Heart left ventricle (tissue), 13 donors: ENCODE measurements around the gene PACRG.

Experiments
- POLR2A ChIP-seq, 2 donors: fragments of 450-650 bp; IDR thresholded peaks; one replicate each; pipeline ENCODE4 v1.6.1; 2017; ENCODE audit warnings: antibody characterized with exemption in 2 of 2, mild to moderate bottlenecking in 2 of 2, moderate library complexity in 2 of 2
- TF ChIP-seq, protein P1 (sequence below), 12 donors: fragments of 200-600 bp; sonication (generic) in 4 of 12; IDR thresholded peaks; one replicate each; pipeline versions ENCODE4 v1.5.0 to v1.8.0; 2018 to 2022; ENCODE audit warnings: antibody characterized with exemption in 12 of 12, mild to moderate bottlenecking in 5 of 12
- donor health status: ischemic (EF 13 %, LVEDD 7.1; RV severe dilation, severe dysfunction).
- donor health status: DM: no; HTN: yes; CAD: no.
- donor health status: DM: no; HTN: no; CAD: no.
- donor health status: ischemic (EF 25% LVEDD 6.9; RV normal size, moderate dysfunction).
- donor health status: ischemic (EF 25% LVEDD 5.7; RV mildly dilated, moderate dysfunction).
- donor health status: ischemic (EF 35%, LVEDD 5.7; RV mildly dilated, moderate dysfunction).
- donor health status: nonischemic (EF 11% LVEDD 7.7; RV severe dilation, severe dysfunction).
- donor health status: DM: yes; HTN: yes; CAD: no.
- donor health status: PGD.
- donor health status: ischemic (EF 29% LVEDD 5.4; RV normal size, mild dysfunction).
- donor health status: nonischemic (EF 23%, LVEDD 6.1; RV moderate dilation, normal function).

DNA sequence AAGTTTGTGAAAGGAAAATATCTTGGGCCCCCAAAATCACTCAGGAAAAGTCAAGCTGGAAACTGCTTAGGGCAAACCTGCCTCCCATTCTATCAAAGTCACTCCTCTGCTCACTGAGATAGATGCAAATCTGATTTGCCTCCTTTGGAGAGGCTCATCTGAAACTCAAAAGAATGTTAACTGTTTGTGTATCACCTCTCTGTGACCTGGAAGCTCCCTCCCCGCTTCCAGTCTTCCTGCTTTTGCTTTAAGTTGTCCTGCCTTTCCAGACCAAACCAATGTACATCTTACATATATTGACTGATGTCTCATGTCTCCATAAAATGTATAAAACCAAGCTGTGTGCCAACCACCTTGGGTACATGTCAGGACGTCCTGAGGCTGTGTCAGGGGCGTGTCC lies 355.4 kb downstream of the PACRG start:
- no peak for TF ChIP-seq POLR2A (IDR thresholded peaks at IDR 0.05)
- TF ChIP-seq, protein P1, sequence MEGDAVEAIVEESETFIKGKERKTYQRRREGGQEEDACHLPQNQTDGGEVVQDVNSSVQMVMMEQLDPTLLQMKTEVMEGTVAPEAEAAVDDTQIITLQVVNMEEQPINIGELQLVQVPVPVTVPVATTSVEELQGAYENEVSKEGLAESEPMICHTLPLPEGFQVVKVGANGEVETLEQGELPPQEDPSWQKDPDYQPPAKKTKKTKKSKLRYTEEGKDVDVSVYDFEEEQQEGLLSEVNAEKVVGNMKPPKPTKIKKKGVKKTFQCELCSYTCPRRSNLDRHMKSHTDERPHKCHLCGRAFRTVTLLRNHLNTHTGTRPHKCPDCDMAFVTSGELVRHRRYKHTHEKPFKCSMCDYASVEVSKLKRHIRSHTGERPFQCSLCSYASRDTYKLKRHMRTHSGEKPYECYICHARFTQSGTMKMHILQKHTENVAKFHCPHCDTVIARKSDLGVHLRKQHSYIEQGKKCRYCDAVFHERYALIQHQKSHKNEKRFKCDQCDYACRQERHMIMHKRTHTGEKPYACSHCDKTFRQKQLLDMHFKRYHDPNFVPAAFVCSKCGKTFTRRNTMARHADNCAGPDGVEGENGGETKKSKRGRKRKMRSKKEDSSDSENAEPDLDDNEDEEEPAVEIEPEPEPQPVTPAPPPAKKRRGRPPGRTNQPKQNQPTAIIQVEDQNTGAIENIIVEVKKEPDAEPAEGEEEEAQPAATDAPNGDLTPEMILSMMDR (IDR thresholded peaks at IDR 0.05): no peak
